GM19452 (cell line): ENCODE data around the gene LRRC19.

Experiments used
- ATAC-seq: cut with Tn5 transposase; IDR thresholded peaks from one replicate; pipeline ENCODE4 v1.9.1; 2021; ENCODE audit not compliant: unreplicated experiment

Gene LRRC19

GRCh38 chr9:26955921-26956859 is 49.3 kb downstream of the LRRC19 start, which contains the start of gene IFT74:
Gene IFT74 (plus strand): TSS chr9:26956412. CDS start chr9:26961968, 5,556 bp downstream.
- ATAC-seq, result peak; percentile 99

- ATAC-seq, result no peak
These were observed 50.1 kb downstream of the LRRC19 start for GRCh38 chr9:26955222-26955903.

- ATAC-seq, result no peak
These were observed 51.4 kb downstream of the LRRC19 start for GRCh38 chr9:26954050-26954508.

- ATAC-seq, result no peak
These were observed 53.7 kb downstream of the LRRC19 start for GRCh38 chr9:26951794-26952193.

- ATAC-seq, result no peak
These were observed 55.0 kb downstream of the LRRC19 start for GRCh38 chr9:26950521-26950920.

GRCh38 chr9:26949637-26950069 is 55.8 kb downstream of the LRRC19 start:
- no peak for ATAC-seq

- ATAC-seq, result no peak
These were observed 57.7 kb downstream of the LRRC19 start for GRCh38 chr9:26947736-26948135.

DNA sequence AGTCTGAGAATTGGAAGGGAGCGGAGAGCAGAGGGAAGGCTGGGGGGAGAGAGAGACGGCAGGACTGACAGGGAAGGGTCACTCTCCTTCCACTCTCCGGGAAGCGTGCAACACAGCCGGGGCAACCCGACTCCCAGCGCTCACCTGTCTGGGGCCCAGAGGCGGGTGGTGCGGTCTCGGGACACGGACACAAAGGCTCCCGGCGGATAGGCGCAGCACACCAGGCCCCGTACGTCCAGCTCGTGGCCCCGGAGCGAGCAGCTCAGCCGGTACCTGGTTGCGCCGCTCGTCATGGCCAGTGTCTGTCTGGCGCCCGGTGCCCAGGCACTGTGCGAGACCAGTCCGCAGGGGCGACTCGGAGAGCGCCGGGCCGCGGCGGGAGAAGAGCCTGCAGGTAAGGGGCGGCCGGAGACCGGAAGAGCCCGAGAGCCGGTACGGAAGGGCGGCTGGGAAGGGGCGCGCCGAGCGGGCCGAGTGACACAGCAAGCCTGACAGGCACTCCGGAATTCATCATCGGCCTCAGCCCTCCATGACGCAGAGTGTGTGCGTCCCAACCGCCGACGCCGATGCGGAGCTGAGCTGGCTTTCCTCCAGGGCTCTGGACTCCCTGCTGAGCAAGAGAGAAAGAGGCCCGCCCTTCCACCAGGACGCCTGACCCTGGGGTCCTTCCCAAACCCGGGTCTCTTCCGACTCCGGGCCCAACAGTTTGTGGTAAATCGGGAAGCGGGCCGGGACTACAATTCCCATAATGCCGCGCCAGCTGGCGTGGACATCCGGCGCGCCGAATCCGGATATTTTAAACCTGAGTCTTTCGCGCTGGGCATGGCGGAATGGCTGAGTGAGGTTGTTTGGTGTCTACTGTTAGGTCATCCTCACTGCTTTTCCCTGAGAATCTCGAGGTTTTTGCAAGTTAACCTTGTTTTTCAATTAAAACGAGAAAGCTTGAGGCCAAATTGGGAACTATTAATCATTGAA is 58.4 kb downstream of the LRRC19 start, which contains the start of gene PLAA:
PLAA (minus strand) TSS at position 490 of the 975 bp plus-strand sequence; CDS start at position 293, 197 bp downstream.
- peak; percentile 98 for ATAC-seq

DNA sequence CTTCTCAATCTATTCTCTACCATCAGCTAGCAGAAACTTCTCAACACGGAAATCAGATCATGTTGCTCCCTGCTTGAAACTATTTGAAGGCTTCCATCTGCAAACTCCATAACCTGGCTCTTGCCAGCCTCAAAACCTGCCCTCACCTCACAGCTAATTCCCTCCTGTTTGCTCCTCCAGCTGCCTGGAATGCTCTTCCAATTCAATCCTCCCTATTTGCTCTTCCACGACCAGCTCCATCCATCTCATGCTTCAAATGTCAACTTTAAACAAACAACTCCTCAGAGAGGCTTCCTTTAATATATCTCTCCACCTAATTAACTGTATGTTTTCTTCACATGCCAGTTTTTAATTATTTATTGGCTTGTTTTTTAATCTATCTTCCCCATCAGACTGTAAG is 59.9 kb downstream of the LRRC19 start:
- ATAC-seq, result no peak
